ENCODE data around the gene MAB21L4.

GRCh38 chr2:240901986-240902614 lies 6.1 kb upstream of the MAB21L4 start:
- TF ChIP-seq EZH2 (IDR thresholded peaks at IDR 0.05; ENCODE audit: insufficient read depth, poor library complexity, severe bottlenecking) (no peak), EZH2phosphoT487 (IDR thresholded peaks at IDR 0.05; ENCODE audit: insufficient read depth, low read depth) (no peak)
